Neural progenitor cell (in vitro differentiated cells): ENCODE data around the gene C6orf132. TPM values are rescaled to one million over a fixed set of nuclear protein-coding genes. Genes with fewer than 3 reads are reported as not detected.

ENCODE experiments used
- DNase-seq: peaks from one replicate; pipeline ENCODE4 v3.0.0-alpha.2; 2016; ENCODE audit warnings: low spot score
- H2AFZ ChIP-seq: fragments of 200-600 bp; sonication (generic); replicated peaks from 2 replicates; pipeline ENCODE4 v1.6.1; 2016; ENCODE audit warnings: antibody characterized with exemption
- H3F3A ChIP-seq: fragments of 200-600 bp; sonication (generic); 2 replicates; pipeline ENCODE4 v1.6.1; 2016; ENCODE audit warnings: antibody characterized with exemption, low read depth
- H3K27ac ChIP-seq: fragments of 200-600 bp; sonication (generic); 2 replicates; pipeline ENCODE4 v1.5.1; 2016; ENCODE audit warnings: mild to moderate bottlenecking
- H3K27me3 ChIP-seq: fragments of 200-600 bp; sonication (generic); 2 replicates; pipeline ENCODE4 v1.6.1; 2016; ENCODE audit warnings: mild to moderate bottlenecking, moderate library complexity
- H3K36me3 ChIP-seq: fragments of 200-600 bp; sonication (generic); 2 replicates; pipeline ENCODE4 v1.5.1; 2016
- H3K4me1 ChIP-seq: fragments of 200-600 bp; sonication (generic); 2 replicates; pipeline ENCODE4 v1.6.1; 2016; ENCODE audit warnings: mixed run types
- H3K4me2 ChIP-seq: fragments of 200-600 bp; sonication (generic); 2 replicates; pipeline ENCODE4 v1.6.1; 2016
- H3K4me3 ChIP-seq: fragments of 200-600 bp; sonication (generic); 2 replicates; pipeline ENCODE4 v1.5.1; 2016
- H3K79me2 ChIP-seq: fragments of 200-600 bp; sonication (generic); 2 replicates; pipeline ENCODE4 v1.6.1; 2016; ENCODE audit warnings: low read depth
- H3K9ac ChIP-seq: fragments of 200-600 bp; sonication (generic); 2 replicates; pipeline ENCODE4 v1.6.1; 2016
- H3K9me3 ChIP-seq: fragments of 200-600 bp; sonication (generic); 2 replicates; pipeline ENCODE4 v1.5.1; 2016; ENCODE audit warnings: low read depth
- H4K20me1 ChIP-seq: fragments of 200-600 bp; sonication (generic); 2 replicates; pipeline ENCODE4 v1.6.1; 2016; ENCODE audit warnings: low read depth
- H3K27ac Mint-ChIP-seq: 3 replicates; pipeline ENCODE4 v1.8.0; 2021; ENCODE audit warnings: mixed read lengths
- H3K27me3 Mint-ChIP-seq: 2 replicates; pipeline ENCODE4 v1.8.0; 2022; ENCODE audit warnings: low read depth, mild to moderate bottlenecking, inconsistent platforms, moderate library complexity, mixed read lengths; ENCODE audit not compliant: insufficient read depth
- H3K36me3 Mint-ChIP-seq: 3 replicates; pipeline ENCODE4 v1.8.0; 2021; ENCODE audit warnings: mixed read lengths
- H3K4me1 Mint-ChIP-seq: 3 replicates; pipeline ENCODE4 v1.8.0; 2021; ENCODE audit warnings: mixed read lengths
- H3K4me3 Mint-ChIP-seq: 3 replicates; pipeline ENCODE4 v1.8.0; 2021; ENCODE audit warnings: mild to moderate bottlenecking, moderate library complexity, mixed read lengths
- H3K9me3 Mint-ChIP-seq: 3 replicates; pipeline ENCODE4 v1.8.0; 2020; ENCODE audit warnings: mixed read lengths
- EZH2 ChIP-seq: fragments of 200-600 bp; sonication (generic); IDR thresholded peaks from 2 replicates; pipeline ENCODE4 v1.6.1; 2017; ENCODE audit warnings: antibody characterized with exemption, mild to moderate bottlenecking, moderate library complexity
- EZH2phosphoT487 ChIP-seq: fragments of 200-600 bp; sonication (generic); IDR thresholded peaks from 2 replicates; pipeline ENCODE4 v1.6.1; 2017; ENCODE audit warnings: antibody characterized with exemption
- total RNA-seq: library from RNA; depleted of rRNA; stranded (reverse); fragments of >200 nt; gene quantifications from 2 replicates; pipeline ENCODE4 v1.2.3, GENCODE V29; 2015; ENCODE audit warnings: low replicate concordance
- TF ChIP-seq, protein P1 (sequence below): fragments of 200-600 bp; sonication (generic); IDR thresholded peaks from 2 replicates; pipeline ENCODE4 v1.5.1; 2017; ENCODE audit warnings: antibody characterized with exemption, mild to moderate bottlenecking

The C6orf132 gene
- total RNA-seq, 1 donor from 2014 or later = 1.8 TPM

GRCh38 chr6:42110683-42111082 lies 31.7 kb downstream of the C6orf132 start:
- H3K9me3 ChIP-seq = no peaks in the 10 kb centered on the region
- H3F3A ChIP-seq = peaks cover 7% of the 10 kb centered on the region
- H3K27me3 Mint-ChIP-seq = peaks cover 4% of the 10 kb centered on the region
- no peaks in the 10 kb centered on the region for H3K27me3 ChIP-seq
- peaks cover 3% of the 10 kb centered on the region for H3K9me3 Mint-ChIP-seq
- H3K79me2 ChIP-seq = no peaks in the 10 kb centered on the region
- H3K9ac ChIP-seq = no peak overlapping the region
- H3K36me3 ChIP-seq = no peaks in the 10 kb centered on the region
- peaks cover 5% of the 10 kb centered on the region for H3K4me1 Mint-ChIP-seq
- no peak overlapping the region for H3K27ac Mint-ChIP-seq
- H3K27ac ChIP-seq = no peak overlapping the region
- no peak overlapping the region for H3K4me3 Mint-ChIP-seq
- DNase-seq = no peak
- H3K4me1 ChIP-seq = no peaks in the 10 kb centered on the region
- H3K4me2 ChIP-seq = no peak overlapping the region
- no peak for TF ChIP-seq EZH2phosphoT487
- TF ChIP-seq EZH2 = no peak
- TF ChIP-seq, protein P1, sequence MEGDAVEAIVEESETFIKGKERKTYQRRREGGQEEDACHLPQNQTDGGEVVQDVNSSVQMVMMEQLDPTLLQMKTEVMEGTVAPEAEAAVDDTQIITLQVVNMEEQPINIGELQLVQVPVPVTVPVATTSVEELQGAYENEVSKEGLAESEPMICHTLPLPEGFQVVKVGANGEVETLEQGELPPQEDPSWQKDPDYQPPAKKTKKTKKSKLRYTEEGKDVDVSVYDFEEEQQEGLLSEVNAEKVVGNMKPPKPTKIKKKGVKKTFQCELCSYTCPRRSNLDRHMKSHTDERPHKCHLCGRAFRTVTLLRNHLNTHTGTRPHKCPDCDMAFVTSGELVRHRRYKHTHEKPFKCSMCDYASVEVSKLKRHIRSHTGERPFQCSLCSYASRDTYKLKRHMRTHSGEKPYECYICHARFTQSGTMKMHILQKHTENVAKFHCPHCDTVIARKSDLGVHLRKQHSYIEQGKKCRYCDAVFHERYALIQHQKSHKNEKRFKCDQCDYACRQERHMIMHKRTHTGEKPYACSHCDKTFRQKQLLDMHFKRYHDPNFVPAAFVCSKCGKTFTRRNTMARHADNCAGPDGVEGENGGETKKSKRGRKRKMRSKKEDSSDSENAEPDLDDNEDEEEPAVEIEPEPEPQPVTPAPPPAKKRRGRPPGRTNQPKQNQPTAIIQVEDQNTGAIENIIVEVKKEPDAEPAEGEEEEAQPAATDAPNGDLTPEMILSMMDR = no peak
- H4K20me1 ChIP-seq = no peaks in the 10 kb centered on the region
- H3K4me3 ChIP-seq = no peak overlapping the region
- no peak overlapping the region for H2AFZ ChIP-seq
- H3K36me3 Mint-ChIP-seq = no peaks in the 10 kb centered on the region

DNA sequence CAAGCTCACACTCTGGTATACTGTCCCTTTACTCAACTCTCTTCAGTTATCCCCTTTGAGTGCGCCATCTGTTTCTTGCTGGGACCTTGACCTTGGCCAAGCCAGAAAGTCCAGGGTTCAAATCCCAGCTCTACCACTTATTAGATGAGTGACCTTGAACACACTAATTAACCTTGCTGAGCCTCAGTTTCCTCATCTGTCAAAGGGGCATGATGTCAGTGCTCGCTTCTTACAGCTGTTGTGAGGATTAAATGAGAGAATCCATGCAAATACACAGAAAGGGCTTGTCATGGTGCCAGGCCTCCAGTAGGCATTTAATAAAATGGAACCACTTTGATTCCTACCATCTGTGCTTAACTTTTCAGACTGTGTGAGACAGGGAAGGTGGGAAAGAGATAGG lies 34.3 kb downstream of the C6orf132 start:
- no peak for DNase-seq
- peaks cover 11% of the 10 kb centered on the region for H3F3A ChIP-seq
- peaks cover 3% of the 10 kb centered on the region for H3K4me1 ChIP-seq
- peaks cover 5% of the 10 kb centered on the region for H3K4me1 Mint-ChIP-seq
- H3K4me2 ChIP-seq = no peak overlapping the region
- TF ChIP-seq, protein P1 = no peak
- TF ChIP-seq EZH2 (no peak), EZH2phosphoT487 (no peak)
- H3K27me3 ChIP-seq = no peaks in the 10 kb centered on the region
- H2AFZ ChIP-seq = no peak overlapping the region
- H3K9me3 ChIP-seq = no peaks in the 10 kb centered on the region
- H3K36me3 ChIP-seq = no peaks in the 10 kb centered on the region
- peaks cover 8% of the 10 kb centered on the region for H3K27me3 Mint-ChIP-seq
- H3K27ac Mint-ChIP-seq = no peak overlapping the region
- H3K27ac ChIP-seq = no peak overlapping the region
- H3K9ac ChIP-seq = no peak overlapping the region
- H3K4me3 ChIP-seq = no peak overlapping the region
- no peaks in the 10 kb centered on the region for H3K36me3 Mint-ChIP-seq
- no peaks in the 10 kb centered on the region for H4K20me1 ChIP-seq
- peaks cover 3% of the 10 kb centered on the region for H3K9me3 Mint-ChIP-seq
- no peaks in the 10 kb centered on the region for H3K79me2 ChIP-seq
- H3K4me3 Mint-ChIP-seq = no peak overlapping the region

DNA sequence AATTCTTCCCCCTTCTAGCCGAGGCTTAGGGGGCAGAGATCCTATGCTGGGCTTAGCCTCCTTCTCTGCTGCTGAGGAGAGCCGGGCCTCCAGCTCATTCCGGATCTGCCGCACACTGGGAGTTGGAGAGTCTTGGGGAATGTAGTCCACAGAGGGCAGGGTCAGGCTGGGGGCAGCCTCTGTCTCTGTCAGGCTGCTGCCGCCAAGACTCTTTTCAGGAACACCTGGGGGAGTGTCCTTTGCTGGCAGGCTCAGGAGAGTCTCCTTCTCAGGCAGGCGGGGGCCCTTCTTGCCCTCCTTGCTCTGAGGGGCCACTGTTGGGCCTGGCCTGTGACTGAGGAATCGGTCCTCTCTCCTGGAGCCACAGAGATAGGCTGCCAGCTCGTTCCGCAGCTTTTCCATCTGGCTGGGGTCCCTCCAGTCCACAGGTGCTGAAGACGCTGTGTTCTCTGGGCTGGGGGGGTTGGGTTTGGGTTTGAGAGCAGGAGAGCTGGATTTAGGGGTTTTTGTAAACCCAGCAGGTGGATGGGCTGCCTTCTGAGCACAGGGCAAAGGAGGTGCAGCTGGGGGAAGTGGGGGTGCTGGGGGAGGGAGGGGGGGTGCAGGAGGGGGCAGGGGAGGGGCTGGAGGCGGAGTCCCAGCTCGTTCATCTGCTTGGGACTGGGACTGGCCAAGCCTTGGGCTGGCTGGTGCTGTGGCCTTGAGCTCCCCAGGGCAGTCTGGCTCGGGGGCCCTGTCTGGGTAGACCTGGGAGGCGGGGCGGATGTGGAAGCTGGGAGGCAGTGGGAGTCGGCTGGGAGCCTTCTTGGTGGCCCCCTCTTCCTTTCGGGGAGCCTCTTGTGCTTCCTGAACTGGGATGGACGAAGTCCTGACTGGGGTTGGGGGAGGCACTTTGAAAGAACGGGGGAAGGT lies 36.1 kb downstream of the C6orf132 start:
- H3K4me1 Mint-ChIP-seq = peaks cover 5% of the 10 kb centered on the region
- no peak for DNase-seq
- peaks cover 11% of the 10 kb centered on the region for H3F3A ChIP-seq
- no peak overlapping the region for H3K4me2 ChIP-seq
- no peak overlapping the region for H3K27ac ChIP-seq
- peaks cover 7% of the 10 kb centered on the region for H3K27me3 Mint-ChIP-seq
- H3K9me3 Mint-ChIP-seq = peaks cover 3% of the 10 kb centered on the region
- H3K27ac Mint-ChIP-seq = peak overlapping the region; percentile 50
- H3K36me3 ChIP-seq = no peaks in the 10 kb centered on the region
- H3K36me3 Mint-ChIP-seq = no peaks in the 10 kb centered on the region
- H3K79me2 ChIP-seq = no peaks in the 10 kb centered on the region
- H3K4me3 ChIP-seq = no peak overlapping the region
- no peak overlapping the region for H3K4me3 Mint-ChIP-seq
- no peaks in the 10 kb centered on the region for H3K27me3 ChIP-seq
- no peaks in the 10 kb centered on the region for H4K20me1 ChIP-seq
- no peaks in the 10 kb centered on the region for H3K9me3 ChIP-seq
- H3K4me1 ChIP-seq = peaks cover 3% of the 10 kb centered on the region
- TF ChIP-seq, protein P1 = no peak
- no peak overlapping the region for H3K9ac ChIP-seq
- H2AFZ ChIP-seq = no peak overlapping the region
